AG09309 (cell line): ENCODE results near the gene LMAN1.
A peak's percentile ranks its signal among the peaks of the same experiment; 100 is the strongest.

ENCODE experiments used
- DNase-seq: peaks from one replicate; pipeline ENCODE4 v3.0.0-alpha.2; 2010; ENCODE audit warnings: low read depth
- H3K4me3 ChIP-seq: 2 replicates; pipeline ENCODE4 v1.5.1; 2011; ENCODE audit warnings: mild to moderate bottlenecking, low read depth, low read length, moderate library complexity; ENCODE audit not compliant: control insufficient read depth
- CTCF ChIP-seq: IDR thresholded peaks from 2 replicates; pipeline ENCODE4 v1.5.1; 2011; ENCODE audit warnings: mild to moderate bottlenecking, low read depth, low read length, inconsistent platforms; ENCODE audit not compliant: insufficient read depth, control insufficient read depth; ENCODE audit errors: missing control alignments

LMAN1 gene

GRCh38 chr18:59360381-59360780, 1.3 kb upstream of the LMAN1 start:
- no peak for TF ChIP-seq CTCF
- no peak overlapping the region for H3K4me3 ChIP-seq
- no peak for DNase-seq

GRCh38 chr18:59359576-59359952, 499 bp upstream of the LMAN1 start:
- no peak for DNase-seq
- H3K4me3 ChIP-seq = peak overlapping the region; percentile 48
- TF ChIP-seq CTCF = no peak

- peak overlapping the region; percentile 100 for H3K4me3 ChIP-seq
- TF ChIP-seq CTCF = no peak
- peak; percentile 38 for DNase-seq
These were observed 702 bp downstream of the LMAN1 start for GRCh38 chr18:59358414-59358711.

GRCh38 chr18:59357928-59358327, 1.1 kb downstream of the LMAN1 start:
- peak; percentile 66 for DNase-seq
- TF ChIP-seq CTCF = no peak
- H3K4me3 ChIP-seq = peak overlapping the region; percentile 100

- DNase-seq = no peak
- TF ChIP-seq CTCF = no peak
- H3K4me3 ChIP-seq = no peak overlapping the region
These were observed 4.3 kb downstream of the LMAN1 start for GRCh38 chr18:59354731-59355130.

- no peak overlapping the region for H3K4me3 ChIP-seq
- no peak for TF ChIP-seq CTCF
- DNase-seq = no peak
These were observed 5.9 kb downstream of the LMAN1 start for GRCh38 chr18:59353079-59353680.
